Glomerular visceral epithelial cell (primary cell): Measurements from ENCODE around the gene PLEKHS1.
"Not testable (repeated sequence)": the region's sequence is repeated elsewhere in the genome, so short reads cannot be mapped to it uniquely, and the experiment has no call there.

ENCODE experiments used
- DNase-seq: peaks from one replicate; pipeline ENCODE4 v3.0.0-alpha.2; 2016; ENCODE audit errors: extremely low spot score

Gene PLEKHS1

GRCh38 chr10:113740850-113741249 is 10.6 kb upstream of the PLEKHS1 start:
- no peak for DNase-seq

- DNase-seq: no peak
Observed at GRCh38 chr10:113742466-113742865, 9.0 kb upstream of the PLEKHS1 start.

- DNase-seq: no peak
Observed at GRCh38 chr10:113743594-113743993, 7.9 kb upstream of the PLEKHS1 start.

GRCh38 chr10:113745374-113745773 is 6.1 kb upstream of the PLEKHS1 start:
- DNase-seq: no peak

- DNase-seq: no peak
Observed at GRCh38 chr10:113746217-113746957, 5.1 kb upstream of the PLEKHS1 start.

- no peak for DNase-seq
Observed at GRCh38 chr10:113752553-113752952, 1.1 kb downstream of the PLEKHS1 start.

GRCh38 chr10:113753020-113753692 is 1.7 kb downstream of the PLEKHS1 start:
- peak; percentile 12 for DNase-seq

- DNase-seq: no peak
Observed at GRCh38 chr10:113754125-113754524, 2.6 kb downstream of the PLEKHS1 start.

GRCh38 chr10:113754768-113755167 is 3.3 kb downstream of the PLEKHS1 start:
- no peak for DNase-seq

GRCh38 chr10:113756940-113757543 is 5.6 kb downstream of the PLEKHS1 start:
- no peak for DNase-seq

- DNase-seq: no peak
Observed at GRCh38 chr10:113762083-113762482, 10.6 kb downstream of the PLEKHS1 start.

- no peak for DNase-seq
Observed at GRCh38 chr10:113764582-113764981, 13.1 kb downstream of the PLEKHS1 start.

- no peak for DNase-seq
Observed at GRCh38 chr10:113765910-113766309, 14.4 kb downstream of the PLEKHS1 start.

- DNase-seq: no peak
Observed at GRCh38 chr10:113767222-113767621, 15.7 kb downstream of the PLEKHS1 start.

GRCh38 chr10:113770346-113770745 is 18.9 kb downstream of the PLEKHS1 start:
- DNase-seq: no peak

GRCh38 chr10:113771131-113771530 is 19.6 kb downstream of the PLEKHS1 start:
- DNase-seq: not testable (repeated sequence)

- no peak for DNase-seq
Observed at GRCh38 chr10:113775686-113776294, 24.3 kb downstream of the PLEKHS1 start.

- DNase-seq: no peak
Observed at GRCh38 chr10:113776553-113776952, 25.1 kb downstream of the PLEKHS1 start.

GRCh38 chr10:113780681-113781250 is 29.3 kb downstream of the PLEKHS1 start:
- no peak for DNase-seq

GRCh38 chr10:113782367-113782766 is 30.9 kb downstream of the PLEKHS1 start:
- DNase-seq: no peak

- no peak for DNase-seq
Observed at GRCh38 chr10:113782986-113783704, 31.7 kb downstream of the PLEKHS1 start.
